ENCODE measurements around the gene SPACA5.
"Not testable (repeated sequence)": the region's sequence is repeated elsewhere in the genome, so short reads cannot be mapped to it uniquely, and the experiment has no call there.

The SPACA5 gene

GRCh38 chrX:48006688-48007087 lies at the start of gene SPACA5:
Gene SPACA5 (plus strand): TSS chrX:48006988. CDS start chrX:48007803, 815 bp downstream.
- DNase-seq (ENCODE audit: low read depth): not testable (repeated sequence)

GRCh38 chrX:47958206-47958605 lies 48.6 kb upstream of the SPACA5 start:
- not testable (repeated sequence) for DNase-seq (ENCODE audit: low read depth)

GRCh38 chrX:47958761-47959342 lies 47.9 kb upstream of the SPACA5 start:
- no peak for DNase-seq (ENCODE audit: low read depth)

GRCh38 chrX:47960406-47960805 lies 46.4 kb upstream of the SPACA5 start:
- no peak for DNase-seq (ENCODE audit: low read depth)

- not testable (repeated sequence) for DNase-seq (ENCODE audit: low read depth)
These were observed 45.0 kb upstream of the SPACA5 start for GRCh38 chrX:47961830-47962229.

GRCh38 chrX:47965526-47965925 lies 41.3 kb upstream of the SPACA5 start:
- DNase-seq (ENCODE audit: low read depth): not testable (repeated sequence)

GRCh38 chrX:47973235-47973634 lies 33.6 kb upstream of the SPACA5 start:
- DNase-seq (ENCODE audit: low read depth): no peak

GRCh38 chrX:47976254-47977151 lies 30.3 kb upstream of the SPACA5 start:
- no peak for DNase-seq (ENCODE audit: low read depth)

- DNase-seq (ENCODE audit: low read depth): no peak
These were observed 15.3 kb upstream of the SPACA5 start for GRCh38 chrX:47991263-47992094.

GRCh38 chrX:47992095-47992380 lies 14.8 kb upstream of the SPACA5 start:
- DNase-seq (ENCODE audit: low read depth): no peak

GRCh38 chrX:47992669-47993068 lies 14.1 kb upstream of the SPACA5 start:
- DNase-seq (ENCODE audit: low read depth): no peak

GRCh38 chrX:48001260-48001659 lies 5.5 kb upstream of the SPACA5 start:
- DNase-seq (ENCODE audit: low read depth): no peak

- DNase-seq (ENCODE audit: low read depth): no peak
These were observed 4.5 kb upstream of the SPACA5 start for GRCh38 chrX:48002319-48002718.

GRCh38 chrX:48002929-48003328 lies 3.9 kb upstream of the SPACA5 start:
- no peak for DNase-seq (ENCODE audit: low read depth)

- no peak for DNase-seq (ENCODE audit: low read depth)
These were observed 3.4 kb upstream of the SPACA5 start for GRCh38 chrX:48003367-48003757.

- peak; percentile 81 for DNase-seq (ENCODE audit: low read depth)
These were observed 2.9 kb upstream of the SPACA5 start, which contains the start of gene ZNF182 for GRCh38 chrX:48003758-48004457. Gene ZNF182 (minus strand): TSS chrX:48003989. CDS start chrX:48002609, 1,380 bp downstream.

GRCh38 chrX:48009445-48009960 lies 2.7 kb downstream of the SPACA5 start:
- DNase-seq (ENCODE audit: low read depth): not testable (repeated sequence)

GRCh38 chrX:48016583-48017310 lies 10.0 kb downstream of the SPACA5 start:
- not testable (repeated sequence) for DNase-seq (ENCODE audit: low read depth)

- not testable (repeated sequence) for DNase-seq (ENCODE audit: low read depth)
These were observed 13.1 kb downstream of the SPACA5 start for GRCh38 chrX:48019892-48020291.

GRCh38 chrX:48020472-48020871 lies 13.7 kb downstream of the SPACA5 start:
- DNase-seq (ENCODE audit: low read depth): not testable (repeated sequence)
